Neural progenitor cell (in vitro differentiated cells): ENCODE results near the gene SAMD1.

Experiments
- CTCF ChIP-seq: fragments of 200-600 bp; sonication (generic); IDR thresholded peaks from 2 replicates; pipeline ENCODE4 v1.5.1; 2017; ENCODE audit warnings: antibody characterized with exemption, mild to moderate bottlenecking
- EZH2 ChIP-seq: fragments of 200-600 bp; sonication (generic); IDR thresholded peaks from 2 replicates; pipeline ENCODE4 v1.6.1; 2017; ENCODE audit warnings: antibody characterized with exemption, mild to moderate bottlenecking, moderate library complexity
- EZH2phosphoT487 ChIP-seq: fragments of 200-600 bp; sonication (generic); IDR thresholded peaks from 2 replicates; pipeline ENCODE4 v1.6.1; 2017; ENCODE audit warnings: antibody characterized with exemption

DNA sequence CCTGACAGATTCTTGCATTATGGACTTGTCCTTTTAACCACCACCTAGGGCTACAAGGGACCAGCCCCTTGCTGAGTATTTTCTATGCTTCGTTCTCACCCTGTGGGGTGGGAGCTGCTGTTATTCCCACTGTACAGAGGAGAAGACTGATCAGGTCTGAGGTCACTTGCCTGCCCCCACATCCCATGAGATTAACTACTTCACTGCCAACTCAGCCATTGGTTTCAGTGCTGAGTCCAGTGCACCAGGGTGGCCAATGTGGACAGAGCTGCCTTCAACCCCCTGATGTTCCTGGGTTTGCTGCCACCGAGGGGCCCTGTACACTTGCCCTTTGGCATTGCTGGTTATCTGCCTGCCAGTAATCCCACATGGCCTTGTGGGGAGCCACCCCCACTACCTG is 20.1 kb upstream of the SAMD1 start:
- TF ChIP-seq CTCF (no peak), EZH2phosphoT487 (no peak), EZH2 (no peak)
